ENCODE data around the gene GSN. TPM values are rescaled to one million over a fixed set of nuclear protein-coding genes. Genes with fewer than 3 reads are reported as not detected.

Gene GSN
- polyA plus RNA-seq, 1 of the 3 experiments (the other 2 are of a cell fraction) = 168 TPM

- H3K9ac ChIP-seq = no peak overlapping the region
- peaks cover 57% of the 10 kb centered on the region for H3K79me2 ChIP-seq (ENCODE audit: insufficient read depth)
- H3K4me1 ChIP-seq (ENCODE audit: control insufficient read depth in 1 of 2, insufficient read depth in 2 of 2, low read depth in 1 of 2, low read length in 1 of 2) = peaks cover 37 to 85% of the 10 kb centered on the region in 2 experiments
- WGBS (ENCODE audit: low lambda C conversion rate) = 85% methylated on average over 11 of the region's 11 CpGs
- ChIA-PET CTCF (interaction anchor here (1.0 to 2.1 kb wide), 7 partner anchors 8 to 68 kb away, joined by 3 to 11 read pairs (median 4); partner anchors contain the start of gene GSN), POLR2A (interaction anchor here (1.3 kb wide), 1 partner anchor 13 kb away, joined by 5 read pairs; the partner anchor contains the start of gene GSN)
- H3K4me2 ChIP-seq = peak overlapping the region; percentile 44; the same call in 1 of the 2 replicates
- no peaks in the 10 kb centered on the region for H4K20me1 ChIP-seq (ENCODE audit: insufficient read depth)
- H3F3A ChIP-seq (replicated peaks; ENCODE audit: insufficient read depth) = peaks cover 40% of the 10 kb centered on the region
- no peak overlapping the region for H3K4me3 ChIP-seq (ENCODE audit: low read depth in 2 of 2, low read length in 1 of 2)
- TF ChIP-seq GATA2 (CRISPR knock-in tag; IDR thresholded peaks at IDR 0.05) (no peak), TAF1 (IDR thresholded peaks at IDR 0.05; ENCODE audit: borderline replicate concordance, low read depth, low read length) (no peak), REST (IDR thresholded peaks at IDR 0.05; ENCODE audit: low read depth, low read length) (no peak), RAD21 (IDR thresholded peaks at IDR 0.05; ENCODE audit: low read length) (no peak), ELF1 (IDR thresholded peaks at IDR 0.05) (no peak), NRF1 (IDR thresholded peaks at IDR 0.05; ENCODE audit: low read depth, low read length) (no peak), RCOR1 (IDR thresholded peaks at IDR 0.05; ENCODE audit: low read length) (no peak), MXI1 (IDR thresholded peaks at IDR 0.05; ENCODE audit: low read depth, low read length) (no peak), TCF12 (IDR thresholded peaks at IDR 0.05) (no peak), SMC3 (IDR thresholded peaks at IDR 0.05; ENCODE audit: low read depth, low read length) (no peak), NFIC (IDR thresholded peaks at IDR 0.05; ENCODE audit: borderline replicate concordance) (no peak), CHD2 (IDR thresholded peaks at IDR 0.05; ENCODE audit: low read length, partially characterized antibody) (no peak)
- TF ChIP-seq, protein P1, sequence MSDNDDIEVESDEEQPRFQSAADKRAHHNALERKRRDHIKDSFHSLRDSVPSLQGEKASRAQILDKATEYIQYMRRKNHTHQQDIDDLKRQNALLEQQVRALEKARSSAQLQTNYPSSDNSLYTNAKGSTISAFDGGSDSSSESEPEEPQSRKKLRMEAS (IDR thresholded peaks at IDR 0.05; ENCODE audit: low read depth) = no peak
- TF ChIP-seq, protein P2, sequence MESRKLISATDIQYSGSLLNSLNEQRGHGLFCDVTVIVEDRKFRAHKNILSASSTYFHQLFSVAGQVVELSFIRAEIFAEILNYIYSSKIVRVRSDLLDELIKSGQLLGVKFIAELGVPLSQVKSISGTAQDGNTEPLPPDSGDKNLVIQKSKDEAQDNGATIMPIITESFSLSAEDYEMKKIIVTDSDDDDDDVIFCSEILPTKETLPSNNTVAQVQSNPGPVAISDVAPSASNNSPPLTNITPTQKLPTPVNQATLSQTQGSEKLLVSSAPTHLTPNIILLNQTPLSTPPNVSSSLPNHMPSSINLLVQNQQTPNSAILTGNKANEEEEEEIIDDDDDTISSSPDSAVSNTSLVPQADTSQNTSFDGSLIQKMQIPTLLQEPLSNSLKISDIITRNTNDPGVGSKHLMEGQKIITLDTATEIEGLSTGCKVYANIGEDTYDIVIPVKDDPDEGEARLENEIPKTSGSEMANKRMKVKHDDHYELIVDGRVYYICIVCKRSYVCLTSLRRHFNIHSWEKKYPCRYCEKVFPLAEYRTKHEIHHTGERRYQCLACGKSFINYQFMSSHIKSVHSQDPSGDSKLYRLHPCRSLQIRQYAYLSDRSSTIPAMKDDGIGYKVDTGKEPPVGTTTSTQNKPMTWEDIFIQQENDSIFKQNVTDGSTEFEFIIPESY (IDR thresholded peaks at IDR 0.05; ENCODE audit: borderline replicate concordance, low read depth) = no peak
- TF ChIP-seq, protein P3, sequence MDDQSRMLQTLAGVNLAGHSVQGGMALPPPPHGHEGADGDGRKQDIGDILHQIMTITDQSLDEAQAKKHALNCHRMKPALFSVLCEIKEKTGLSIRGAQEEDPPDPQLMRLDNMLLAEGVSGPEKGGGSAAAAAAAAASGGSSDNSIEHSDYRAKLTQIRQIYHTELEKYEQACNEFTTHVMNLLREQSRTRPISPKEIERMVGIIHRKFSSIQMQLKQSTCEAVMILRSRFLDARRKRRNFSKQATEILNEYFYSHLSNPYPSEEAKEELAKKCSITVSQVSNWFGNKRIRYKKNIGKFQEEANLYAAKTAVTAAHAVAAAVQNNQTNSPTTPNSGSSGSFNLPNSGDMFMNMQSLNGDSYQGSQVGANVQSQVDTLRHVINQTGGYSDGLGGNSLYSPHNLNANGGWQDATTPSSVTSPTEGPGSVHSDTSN (IDR thresholded peaks at IDR 0.05) = no peak
- TF ChIP-seq, protein P4, sequence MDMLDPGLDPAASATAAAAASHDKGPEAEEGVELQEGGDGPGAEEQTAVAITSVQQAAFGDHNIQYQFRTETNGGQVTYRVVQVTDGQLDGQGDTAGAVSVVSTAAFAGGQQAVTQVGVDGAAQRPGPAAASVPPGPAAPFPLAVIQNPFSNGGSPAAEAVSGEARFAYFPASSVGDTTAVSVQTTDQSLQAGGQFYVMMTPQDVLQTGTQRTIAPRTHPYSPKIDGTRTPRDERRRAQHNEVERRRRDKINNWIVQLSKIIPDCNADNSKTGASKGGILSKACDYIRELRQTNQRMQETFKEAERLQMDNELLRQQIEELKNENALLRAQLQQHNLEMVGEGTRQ (IDR thresholded peaks at IDR 0.05; ENCODE audit: borderline replicate concordance, low read depth, low read length) = no peak
- DNase-seq = no peak
- H3K36me3 ChIP-seq (replicated peaks in 1 of 2; ENCODE audit: control insufficient read depth in 1 of 2, insufficient read depth in 2 of 2, low read length in 1 of 2) = peaks cover 0 to 8% of the 10 kb centered on the region in 2 experiments
- no peaks in the 10 kb centered on the region for H3K9me2 ChIP-seq
- no peaks in the 10 kb centered on the region for H3K9me3 ChIP-seq
- H3K27me3 ChIP-seq (ENCODE audit: insufficient read depth) = no peaks in the 10 kb centered on the region
- H2AFZ ChIP-seq (ENCODE audit: low read depth) = no peak overlapping the region
- peak overlapping the region; percentile 77 to 95; a peak in 2 of 4 replicates for H3K27ac ChIP-seq (ENCODE audit: low read depth in 2 of 2, low read length in 1 of 2)
These were observed 13.0 kb downstream of the GSN start for GRCh38 chr9:121280715-121281613.
